Stimulated activated CD4-positive, alpha-beta T cell treated with anti-CD3 and anti-CD28 coated beads, TNF-alpha, amount 100 ng/mL, for 4 hours (primary cell): Measurements from ENCODE around the gene PLOD3.
"Not testable (repeated sequence)": the region's sequence is repeated elsewhere in the genome, so short reads cannot be mapped to it uniquely, and the experiment has no call there.

ENCODE experiments used
- DNase-seq, 3 experiments: peaks; one replicate each; pipeline ENCODE4 v3.0.0-alpha.2; 2020; ENCODE audit warnings: low read depth in 3 of 3

PLOD3 gene

DNA sequence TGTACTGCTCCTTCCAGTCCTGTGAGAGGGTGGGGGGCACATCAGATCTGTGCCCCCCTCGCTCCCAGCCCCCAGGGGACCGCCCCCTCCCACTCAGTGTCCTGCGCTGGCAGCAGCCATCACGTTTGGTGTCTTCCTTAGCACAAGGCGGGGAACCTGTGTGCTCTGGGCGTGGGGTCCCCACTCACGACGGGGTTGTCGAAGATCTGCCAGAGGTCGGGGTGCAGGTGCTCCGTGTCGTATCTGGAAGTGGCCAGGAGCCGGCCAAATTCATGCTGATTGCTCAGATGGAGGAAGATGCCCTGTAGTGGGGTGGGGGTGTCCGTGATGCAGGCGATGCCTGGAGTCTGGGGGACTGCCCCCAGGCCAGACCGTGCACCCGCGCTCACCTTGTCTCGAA, 7.2 kb downstream of the PLOD3 start:
- DNase-seq, result no peak

DNA sequence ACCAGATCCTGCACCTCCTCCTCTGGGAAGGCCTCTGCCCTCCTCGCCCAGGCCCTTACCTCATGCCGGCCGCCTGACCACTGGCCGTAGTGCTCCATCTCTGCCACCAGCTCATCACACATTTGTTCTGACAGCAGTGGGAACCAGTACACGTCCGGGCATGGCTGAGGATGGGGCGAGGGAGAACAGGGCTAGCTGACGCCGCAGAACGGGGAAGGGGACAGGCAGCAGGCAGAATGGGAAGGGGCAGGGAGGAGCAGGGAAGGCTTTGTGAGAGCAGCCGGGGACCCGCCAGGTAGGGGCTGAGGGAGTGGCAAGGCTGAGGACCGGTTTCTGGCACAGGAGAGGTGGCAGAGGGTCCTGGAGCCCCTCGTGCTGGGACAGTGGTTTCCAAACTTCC, 8.6 kb downstream of the PLOD3 start:
- DNase-seq, result no peak

DNA sequence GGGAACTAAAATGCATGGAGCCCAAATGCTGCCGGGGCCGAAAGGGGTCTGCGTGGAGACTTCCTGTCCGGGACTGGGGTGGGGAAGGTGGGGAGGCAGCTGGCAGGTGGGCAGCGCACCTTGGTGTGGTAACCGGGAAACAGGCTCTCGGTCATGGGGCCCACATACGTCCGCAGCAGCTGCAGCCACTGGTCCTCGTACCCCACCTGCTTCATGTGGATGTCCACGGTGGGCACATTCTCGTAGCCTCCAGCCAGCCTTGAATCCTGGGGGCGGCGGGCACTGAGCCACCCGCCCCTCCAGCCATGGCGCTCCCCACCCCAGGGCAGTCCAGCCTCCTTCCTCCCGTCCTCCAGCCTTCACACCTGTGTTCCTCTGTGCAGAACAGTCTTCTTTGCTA, 9.9 kb downstream of the PLOD3 start:
- DNase-seq, result no peak

DNA sequence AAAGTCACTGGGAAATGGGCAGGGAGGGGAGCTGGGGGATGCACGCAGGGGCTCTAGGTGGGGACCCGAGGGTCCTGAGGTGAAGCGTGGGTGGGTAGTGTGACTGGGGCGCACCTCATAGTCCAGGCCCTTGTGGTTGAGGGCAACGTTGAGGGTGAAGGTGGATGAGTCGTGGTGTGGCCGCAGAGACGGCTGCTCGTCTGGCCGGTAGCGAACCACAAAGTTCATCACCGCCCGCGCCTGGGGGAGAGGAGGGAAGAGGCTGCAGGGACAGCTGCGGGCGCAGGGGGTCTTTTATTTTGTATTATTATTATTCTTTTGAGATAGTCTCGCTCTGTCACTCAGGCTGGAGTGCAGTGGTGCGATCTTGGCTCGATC, 10.7 kb downstream of the PLOD3 start:
- DNase-seq, result no peak

DNA sequence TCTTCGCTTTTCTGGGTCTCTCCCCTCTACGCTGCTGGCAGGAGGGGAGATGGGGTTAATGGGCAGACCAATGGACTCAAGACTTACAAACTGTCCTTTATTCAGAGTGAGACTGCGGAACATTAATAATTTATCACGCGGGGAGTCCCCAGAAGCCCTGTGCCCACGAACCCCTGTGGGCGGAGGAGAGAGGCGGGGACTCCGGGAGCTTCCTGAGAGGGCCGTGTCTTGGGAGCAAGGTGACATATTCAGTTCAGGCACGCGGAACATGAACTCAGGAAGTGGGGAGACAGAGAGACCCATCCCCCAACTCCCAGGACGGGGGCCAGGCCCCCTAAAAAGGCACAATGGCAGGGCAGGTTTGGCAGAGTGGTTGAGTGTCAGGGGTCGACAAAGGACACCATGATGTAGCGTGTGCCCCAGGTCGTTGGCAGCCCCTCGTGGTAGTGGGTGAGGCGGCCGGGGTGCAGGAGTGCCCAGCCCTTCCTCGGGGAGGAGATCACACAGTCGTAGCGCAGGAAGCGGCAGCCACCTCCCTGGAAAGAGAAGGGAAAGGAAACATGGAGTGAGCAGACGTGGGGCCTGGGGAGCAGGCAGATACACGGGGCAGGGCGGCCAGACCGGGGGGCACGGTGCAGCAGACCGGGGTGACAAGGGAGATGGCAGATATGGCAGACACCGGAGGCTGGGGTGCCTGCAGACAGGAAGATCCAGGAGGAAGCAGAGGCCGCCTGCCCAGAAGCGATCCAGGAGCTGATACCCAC, 11.3 kb downstream of the PLOD3 start:
- DNase-seq, result no peak

GRCh38 chr7:101203740-101204738, 13.3 kb downstream of the PLOD3 start:
- DNase-seq, result not testable (repeated sequence)

DNA sequence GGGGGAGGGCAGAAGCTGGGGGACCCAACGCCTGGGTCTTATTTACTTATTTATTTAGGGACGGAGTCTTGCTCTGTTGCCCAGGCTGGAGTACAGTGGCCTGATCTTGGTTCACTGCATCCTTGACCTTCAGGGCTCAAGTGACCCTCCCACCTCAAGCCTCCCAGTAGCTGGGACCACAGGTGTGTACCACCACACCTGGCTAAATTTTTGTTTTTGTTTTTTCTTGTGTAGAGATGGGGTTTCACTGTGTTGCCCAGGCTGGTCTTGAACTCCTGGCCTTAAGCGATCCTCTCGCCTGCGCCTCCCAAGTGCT, 14.8 kb downstream of the PLOD3 start:
- DNase-seq, result no peak

- DNase-seq, result no peak
These were observed 15.4 kb downstream of the PLOD3 start for GRCh38 chr7:101201695-101202602.

DNA sequence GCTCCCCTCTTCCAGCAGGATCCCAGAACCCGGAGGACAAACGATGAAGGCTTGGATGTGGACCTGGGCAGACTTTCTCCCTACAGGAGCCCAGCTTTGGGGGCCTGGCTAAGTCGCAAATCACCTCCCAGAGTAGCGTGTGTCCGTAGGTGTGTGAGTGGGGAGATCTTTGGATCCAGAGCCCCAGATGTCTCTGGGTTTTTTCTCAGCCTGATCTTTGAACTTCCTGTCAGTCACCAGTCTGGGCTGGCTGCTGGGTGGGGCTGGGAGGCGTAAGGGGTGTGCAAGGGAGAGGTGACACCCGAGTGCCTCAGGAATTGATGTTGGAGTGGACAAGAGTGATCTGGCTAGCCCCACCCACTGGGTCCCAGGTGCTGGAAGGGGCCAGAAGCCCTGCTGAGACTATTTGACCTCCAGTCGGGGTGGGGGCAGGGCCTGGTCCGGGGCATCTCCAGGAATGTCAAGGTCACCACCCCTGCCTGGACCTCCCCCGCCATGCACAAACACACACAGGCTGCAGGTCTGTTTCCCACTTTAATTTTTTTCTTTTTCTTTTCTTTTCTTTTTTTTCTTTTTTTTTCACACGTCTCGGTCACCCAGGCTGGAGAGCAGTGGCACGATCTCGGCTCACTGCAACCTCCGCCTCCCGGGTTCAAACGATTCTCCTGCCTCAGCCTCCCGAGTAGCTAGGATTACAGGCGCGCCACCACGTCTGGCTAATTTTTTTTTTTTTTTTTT, 16.4 kb downstream of the PLOD3 start, which contains the start of gene MOGAT3:
Gene MOGAT3 (minus strand): TSS at position 175 of the 738 bp plus-strand sequence. CDS start 182 bp downstream, outside the sequence.
- DNase-seq, result no peak

DNA sequence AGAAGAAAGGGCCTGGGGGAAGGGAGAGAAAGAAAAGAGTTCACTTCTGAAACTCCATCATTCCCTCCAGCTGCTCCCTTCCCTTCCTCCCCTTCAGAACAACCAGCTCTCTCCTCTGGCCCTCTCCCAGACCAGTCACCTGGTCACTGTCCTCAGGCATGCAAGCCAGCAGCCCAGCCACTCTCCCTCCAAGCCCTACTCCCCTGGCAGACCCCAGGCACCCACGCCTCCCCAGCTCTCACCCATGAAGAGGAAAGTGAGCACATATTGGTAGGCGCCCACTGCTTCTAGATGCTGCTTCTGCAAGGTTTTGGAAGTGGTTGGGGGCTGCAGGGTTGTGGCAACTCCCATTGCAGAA, 16.9 kb downstream of the PLOD3 start:
- DNase-seq, result no peak

GRCh38 chr7:101199522-101199921, 17.9 kb downstream of the PLOD3 start:
- DNase-seq, result not testable (repeated sequence)

DNA sequence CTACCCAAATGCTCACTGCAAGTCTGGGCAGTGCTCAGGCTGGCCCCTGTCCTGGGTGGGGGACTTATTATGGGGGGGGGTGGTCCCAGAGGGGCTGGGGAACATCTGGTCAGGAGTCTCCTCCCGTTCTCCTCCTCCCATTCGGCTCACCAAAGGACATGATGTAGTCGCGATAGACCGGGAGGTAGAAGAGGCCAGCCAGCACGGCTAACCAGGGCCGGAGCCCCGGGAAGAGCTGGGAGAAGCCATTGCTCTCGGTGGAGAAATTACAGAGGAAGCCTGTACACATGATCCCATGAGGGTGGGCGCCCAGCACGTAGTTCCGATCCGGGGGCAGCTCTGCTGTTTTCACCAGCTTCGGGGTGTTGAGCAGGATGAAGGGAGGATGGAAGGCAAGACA, 18.9 kb downstream of the PLOD3 start:
- DNase-seq, result no peak

DNA sequence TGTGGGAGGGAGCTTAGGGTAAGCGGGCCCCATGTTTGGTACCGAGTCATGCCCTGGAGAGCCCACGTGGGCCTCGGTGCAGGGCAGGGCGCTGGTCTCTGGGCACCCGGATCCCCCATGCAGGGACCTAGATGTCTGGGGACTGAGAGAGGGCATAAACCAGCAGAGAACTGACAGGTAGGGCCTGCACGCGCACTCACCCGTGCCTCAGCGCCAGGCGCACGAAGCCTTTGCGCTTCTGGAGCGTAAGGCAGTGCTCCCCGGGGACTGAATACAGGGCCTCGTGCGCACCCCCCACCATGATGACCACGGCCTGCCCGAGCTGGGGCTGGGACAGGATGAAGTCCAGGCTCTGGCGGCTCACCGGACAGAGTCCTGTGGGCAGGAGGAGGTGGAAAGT, 19.4 kb downstream of the PLOD3 start:
- DNase-seq, result no peak

DNA sequence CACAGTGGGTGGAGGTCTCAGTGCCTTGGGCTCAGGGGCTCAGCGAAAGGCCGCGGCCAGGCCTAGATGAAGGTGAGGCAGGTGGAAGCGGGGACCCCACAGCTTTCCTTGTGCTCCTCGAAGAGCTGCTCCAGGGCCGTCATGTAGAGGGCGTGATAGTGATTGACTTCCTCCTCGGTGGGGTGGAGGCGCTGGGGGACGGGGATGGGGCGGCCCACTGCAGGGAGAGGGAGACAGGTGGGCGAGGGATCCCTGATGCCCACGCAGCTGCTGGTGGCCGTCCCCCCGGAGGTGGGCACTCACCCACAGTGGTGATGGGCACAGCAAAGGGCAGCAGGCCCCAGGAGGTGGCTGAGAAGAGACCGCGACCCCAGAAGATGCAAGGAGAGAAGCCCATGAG, 21.5 kb downstream of the PLOD3 start:
- DNase-seq, result no peak

- no peak for DNase-seq
These were observed 28.3 kb downstream of the PLOD3 start for GRCh38 chr7:101189109-101189508.

DNA sequence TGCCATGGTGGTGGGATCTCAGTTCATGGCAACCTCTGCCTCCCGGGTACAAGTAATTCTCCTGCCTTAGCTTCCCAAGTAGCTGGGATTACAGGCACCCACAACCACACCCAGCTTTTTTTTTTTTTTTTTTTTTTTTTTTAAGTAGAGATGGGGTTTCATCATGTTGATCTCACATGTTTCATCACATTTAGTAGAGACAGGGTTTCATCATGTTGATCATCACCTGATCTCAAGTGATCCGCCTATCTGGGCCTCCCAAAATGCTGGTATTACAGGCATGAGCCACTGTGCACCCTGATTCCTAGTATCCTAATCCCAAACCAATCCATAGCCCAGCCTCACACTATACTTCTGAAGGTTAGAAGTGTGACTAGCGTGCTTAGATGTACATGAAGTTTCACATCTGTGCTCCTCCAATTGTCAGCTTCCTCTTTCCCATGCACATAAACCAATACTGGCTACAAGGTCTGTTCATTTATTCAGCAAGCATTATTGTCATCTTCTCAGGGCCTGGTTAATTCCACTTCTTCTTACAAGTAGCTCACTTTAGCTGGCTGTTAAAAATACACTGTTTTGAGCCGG, 30.4 kb downstream of the PLOD3 start:
- no peak for DNase-seq

GRCh38 chr7:101186194-101186593, 31.2 kb downstream of the PLOD3 start:
- DNase-seq, result no peak

DNA sequence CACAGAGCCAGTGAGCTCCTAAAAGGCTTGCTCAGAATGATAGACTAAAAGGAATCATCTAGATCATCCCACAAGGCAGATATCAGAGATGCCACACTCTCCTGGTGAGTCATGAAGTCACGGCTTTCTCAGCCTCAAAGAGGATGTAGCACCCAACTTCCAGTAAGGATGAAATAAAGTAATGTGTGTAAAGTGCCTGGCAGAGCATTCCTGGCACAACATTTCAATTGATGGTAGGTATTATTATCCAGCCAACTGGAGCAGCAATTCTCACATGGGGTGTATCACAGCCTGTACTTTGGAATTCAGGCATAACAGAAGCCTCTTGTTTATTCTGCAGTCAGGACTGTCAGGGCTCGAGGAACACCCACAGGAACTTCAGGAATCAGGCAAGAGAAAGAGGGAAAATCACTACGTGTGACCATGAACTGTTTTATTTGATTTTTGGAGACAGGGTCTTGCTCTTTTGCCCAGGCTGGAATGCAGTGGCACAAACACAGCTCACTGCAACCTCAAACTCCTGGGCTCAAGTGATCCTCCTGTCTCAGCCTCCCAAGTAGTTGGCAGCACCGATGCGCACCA, 32.0 kb downstream of the PLOD3 start:
- no peak for DNase-seq

GRCh38 chr7:101180130-101180755, 37.1 kb downstream of the PLOD3 start, which contains the start of gene NAT16:
TSS of gene NAT16 (minus strand) at chr7:101180293. CDS start at chr7:101174807, 5,486 bp downstream.
- no peak for DNase-seq

- DNase-seq, result no peak
These were observed 37.7 kb downstream of the PLOD3 start for GRCh38 chr7:101179713-101180112.
